ENCODE data around the gene SYAP1. TPM values are rescaled to one million over a fixed set of nuclear protein-coding genes. Genes with fewer than 3 reads are reported as not detected.

SYAP1 gene
- total and polyA plus RNA-seq, 2 of the 8 experiments (the other 6 are each of a cell fraction or from before 2014, with no cell fraction given): 2.9 to 20.3 TPM

GRCh38 chrX:16695079-16695676, 24.2 kb upstream of the SYAP1 start:
- Histone ChIP-seq H3K4me3 (ENCODE audit: extremely low read depth in 1 of 4, insufficient read depth in 2 of 4, low read depth in 3 of 4, low read length in 4 of 4) (no peak overlapping the region), H3K4me1 (replicated peaks in 1 of 4; ENCODE audit: control insufficient read depth in 3 of 4, insufficient read depth in 4 of 4, low read length in 3 of 4) (no peaks in the 10 kb centered on the region), H3K4me2 (ENCODE audit: insufficient read depth in 1 of 2, low read depth in 2 of 2, low read length in 2 of 2) (no peak overlapping the region), H3K23ac (ENCODE audit: insufficient read length) (no peak overlapping the region), H4K8ac (ENCODE audit: extremely low read depth, insufficient read depth, low read length) (no peak overlapping the region), H2BK120ac (replicated peaks; ENCODE audit: low read depth, low read length) (no peak overlapping the region), H3K9ac (replicated peaks in 1 of 4; ENCODE audit: extremely low read depth in 1 of 4, low read depth in 3 of 4, low read length in 3 of 4) (no peak overlapping the region), H3K36me3 (ENCODE audit: control insufficient read depth in 2 of 4, insufficient read depth in 4 of 4, low read length in 3 of 4) (peaks cover 8 to 50% (median 29%) of the 10 kb centered on the region in 4 experiments; a peak in 7 of 8 replicates), H3K18ac (ENCODE audit: extremely low read depth, low read length) (no peak overlapping the region), H2BK5ac (ENCODE audit: low read depth, low read length) (no peak overlapping the region), H3K79me1 (ENCODE audit: low read depth, low read length) (no peaks in the 10 kb centered on the region), H3K56ac (replicated peaks; ENCODE audit: insufficient read length, low read depth, low read length) (no peak overlapping the region), H2BK12ac (ENCODE audit: low read depth, low read length) (no peak overlapping the region), H2BK15ac (ENCODE audit: low read length) (no peak overlapping the region), H2AK5ac (ENCODE audit: low read depth, low read length) (no peak overlapping the region), H3K79me2 (ENCODE audit: control insufficient read depth in 1 of 2, insufficient read depth in 2 of 2, low read length in 2 of 2) (no peaks in the 10 kb centered on the region; a peak in 1 of 4 replicates), H4K20me1 (replicated peaks in 1 of 2; ENCODE audit: control insufficient read depth in 1 of 2, insufficient read depth in 2 of 2, low read length in 2 of 2) (no peaks in the 10 kb centered on the region), H4K91ac (replicated peaks; ENCODE audit: insufficient read length, low read length) (no peak overlapping the region), H2BK20ac (ENCODE audit: low read length) (no peak overlapping the region), H3K27me3 (replicated peaks in 1 of 4; ENCODE audit: control insufficient read depth in 3 of 4, extremely low read depth in 1 of 4, insufficient read depth in 3 of 4, low read length in 3 of 4) (no peaks in the 10 kb centered on the region), H2AFZ (ENCODE audit: low read length) (no peak overlapping the region), H3K14ac (ENCODE audit: insufficient read length) (no peak overlapping the region), H3K4ac (replicated peaks; ENCODE audit: insufficient read length, low read depth, low read length) (no peak overlapping the region), H3K23me2 (ENCODE audit: low read depth, low read length) (no peaks in the 10 kb centered on the region), H3K27ac (ENCODE audit: low read depth, low read length) (no peak overlapping the region), H3K9me3 (ENCODE audit: insufficient read depth in 2 of 2, low read depth in 1 of 2, low read length in 1 of 2) (no peaks in the 10 kb centered on the region), H4K5ac (ENCODE audit: insufficient read length, low read depth, low read length) (no peak overlapping the region)
- no peak for FAIRE-seq
- WGBS, 2 experiments (ENCODE audit: extremely low coverage in 1 of 2, insufficient coverage in 1 of 2, insufficient read length in 1 of 2, insufficient replicate concordance in 2 of 2, low coverage in 1 of 2, low lambda C conversion rate in 2 of 2, missing lambda C conversion rate in 1 of 2): 64% methylated on average over 10 of the region's 10 CpGs; no CpG with 5 or more reads in 1 of the 2 experiments
- ChIA-PET POLR2A (ENCODE audit: partially characterized antibody) (interaction anchor here (1.0 to 1.8 kb wide), 3 partner anchors 13 to 17 kb away, joined by 3 to 5 read pairs (median 4); partner anchors contain the start of gene CTPS2), CTCF (ENCODE audit: partially characterized antibody) (interaction anchor here (0.7 to 2.1 kb wide), 4 partner anchors 12 to 1113 kb away, joined by 3 to 6 read pairs (median 4); no protein-coding TSS in a partner anchor)
- TF ChIP-seq CTCF (IDR thresholded peaks at IDR 0.05; ENCODE audit: control extremely low read depth in 1 of 3, insufficient read depth in 1 of 3, low read depth in 1 of 3, low read length in 3 of 3) (peak; percentile 14 to 66 (median 55)), CBX5 (IDR thresholded peaks at IDR 0.05; ENCODE audit: low read depth, low read length) (no peak), RAD21 (IDR thresholded peaks at IDR 0.05 in 1 of 2, conservative IDR thresholded peaks at IDR 0.05 in 1 of 2; ENCODE audit: low read depth in 2 of 2, low read length in 2 of 2) (peak; percentile 73 to 74), SP4 (IDR thresholded peaks at IDR 0.05; ENCODE audit: low read length) (no peak), RBBP5 (IDR thresholded peaks at IDR 0.05; ENCODE audit: borderline replicate concordance, low read depth, low read length) (no peak)
- TF ChIP-seq, protein P1, sequence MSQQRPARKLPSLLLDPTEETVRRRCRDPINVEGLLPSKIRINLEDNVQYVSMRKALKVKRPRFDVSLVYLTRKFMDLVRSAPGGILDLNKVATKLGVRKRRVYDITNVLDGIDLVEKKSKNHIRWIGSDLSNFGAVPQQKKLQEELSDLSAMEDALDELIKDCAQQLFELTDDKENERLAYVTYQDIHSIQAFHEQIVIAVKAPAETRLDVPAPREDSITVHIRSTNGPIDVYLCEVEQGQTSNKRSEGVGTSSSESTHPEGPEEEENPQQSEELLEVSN (IDR thresholded peaks at IDR 0.05): no peak
- DNase-seq (ENCODE audit: low read depth in 1 of 2, low spot score in 2 of 2): peak in 1 of 2 experiments; percentile 74
